HFF-Myc (cell line): ENCODE measurements around the gene ABCD4.

Experiments
- DNase-seq: peaks from one replicate; pipeline ENCODE4 v3.0.0-alpha.2; 2011; ENCODE audit warnings: low read depth; ENCODE audit errors: extremely low read depth
- H3K4me3 ChIP-seq: replicated peaks from 2 replicates; pipeline ENCODE4 v1.5.1; 2011; ENCODE audit warnings: low read depth, mild to moderate bottlenecking, control low read depth, low read length
- TF ChIP-seq, protein P1 (sequence below): IDR thresholded peaks from 2 replicates; pipeline ENCODE4 v1.5.1; 2012; ENCODE audit warnings: mild to moderate bottlenecking, low read depth, low read length, control low read depth; ENCODE audit errors: missing control alignments

ABCD4 gene

DNA sequence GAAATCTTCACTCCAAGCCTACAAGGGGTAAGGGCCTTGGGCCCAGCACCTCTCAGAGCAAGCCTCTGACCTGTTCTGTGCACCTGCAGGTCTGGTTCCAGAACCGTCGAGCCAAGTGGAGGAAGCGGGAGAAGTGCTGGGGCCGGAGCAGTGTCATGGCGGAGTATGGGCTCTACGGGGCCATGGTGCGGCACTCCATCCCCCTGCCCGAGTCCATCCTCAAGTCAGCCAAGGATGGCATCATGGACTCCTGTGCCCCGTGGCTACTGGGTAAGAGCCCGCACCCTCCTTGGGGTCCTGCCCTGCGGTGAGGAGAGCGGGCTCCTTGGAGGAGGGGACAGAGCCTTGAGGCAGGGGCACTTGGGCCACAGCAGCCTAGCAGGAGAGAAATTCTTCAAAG is 43.2 kb downstream of the ABCD4 start:
- no peak for DNase-seq
- TF ChIP-seq, protein P1, sequence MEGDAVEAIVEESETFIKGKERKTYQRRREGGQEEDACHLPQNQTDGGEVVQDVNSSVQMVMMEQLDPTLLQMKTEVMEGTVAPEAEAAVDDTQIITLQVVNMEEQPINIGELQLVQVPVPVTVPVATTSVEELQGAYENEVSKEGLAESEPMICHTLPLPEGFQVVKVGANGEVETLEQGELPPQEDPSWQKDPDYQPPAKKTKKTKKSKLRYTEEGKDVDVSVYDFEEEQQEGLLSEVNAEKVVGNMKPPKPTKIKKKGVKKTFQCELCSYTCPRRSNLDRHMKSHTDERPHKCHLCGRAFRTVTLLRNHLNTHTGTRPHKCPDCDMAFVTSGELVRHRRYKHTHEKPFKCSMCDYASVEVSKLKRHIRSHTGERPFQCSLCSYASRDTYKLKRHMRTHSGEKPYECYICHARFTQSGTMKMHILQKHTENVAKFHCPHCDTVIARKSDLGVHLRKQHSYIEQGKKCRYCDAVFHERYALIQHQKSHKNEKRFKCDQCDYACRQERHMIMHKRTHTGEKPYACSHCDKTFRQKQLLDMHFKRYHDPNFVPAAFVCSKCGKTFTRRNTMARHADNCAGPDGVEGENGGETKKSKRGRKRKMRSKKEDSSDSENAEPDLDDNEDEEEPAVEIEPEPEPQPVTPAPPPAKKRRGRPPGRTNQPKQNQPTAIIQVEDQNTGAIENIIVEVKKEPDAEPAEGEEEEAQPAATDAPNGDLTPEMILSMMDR, result no peak
- H3K4me3 ChIP-seq, result no peak overlapping the region

DNA sequence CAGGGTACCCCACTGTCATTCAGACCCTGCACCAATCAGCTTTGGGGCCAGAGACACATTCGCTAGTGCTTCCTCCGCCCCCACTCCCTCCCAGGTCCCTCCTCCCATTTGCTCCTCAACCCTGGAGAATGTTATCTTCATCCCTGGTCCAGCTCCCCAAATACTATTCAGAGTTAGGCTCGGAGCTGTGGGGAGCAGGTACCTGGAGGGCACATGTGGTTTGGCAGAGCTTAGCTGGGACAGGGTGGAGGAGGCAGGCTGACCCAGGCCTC is 44.0 kb downstream of the ABCD4 start:
- H3K4me3 ChIP-seq, result no peak overlapping the region
- TF ChIP-seq, protein P1, result no peak
- DNase-seq, result no peak

DNA sequence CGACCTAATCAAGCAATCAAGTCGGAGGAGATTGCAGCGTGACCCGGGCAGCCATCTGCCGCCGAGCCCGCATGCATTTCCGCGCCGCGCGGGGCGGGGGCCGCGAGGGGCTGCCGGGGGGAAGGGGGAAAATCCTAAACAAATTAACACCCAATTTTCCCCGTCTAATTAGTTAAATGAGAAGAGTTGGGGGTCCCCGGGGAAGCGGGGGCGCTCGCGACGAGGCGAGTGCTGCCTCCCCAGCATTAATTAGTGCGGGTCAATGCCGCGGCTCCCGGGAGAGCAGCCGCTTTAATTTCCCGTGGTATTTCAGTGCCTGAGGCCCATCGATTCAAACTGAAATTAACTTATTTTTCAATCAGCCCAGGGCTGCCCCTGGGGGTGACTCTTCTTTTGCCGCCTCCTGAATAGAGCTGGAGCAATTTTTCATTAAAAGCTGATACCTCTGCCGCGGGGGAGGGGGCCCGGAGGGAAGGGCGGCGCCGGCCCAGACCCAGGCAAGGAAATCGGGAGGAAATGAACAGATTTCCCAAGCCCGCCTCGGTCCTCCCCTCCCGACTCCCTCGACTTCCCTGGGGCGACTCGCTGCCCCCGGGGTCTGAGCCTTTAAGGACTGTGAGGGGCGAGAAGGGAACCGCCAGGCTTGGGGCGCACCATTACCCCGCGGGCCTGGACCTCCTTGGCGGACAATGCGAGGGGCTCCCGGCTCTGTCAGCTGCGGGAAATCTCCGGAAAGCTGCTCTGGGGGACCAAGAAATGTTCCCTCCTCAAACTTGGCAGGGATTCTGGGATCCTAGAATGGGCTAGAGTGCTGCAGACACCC is 44.6 kb downstream of the ABCD4 start:
- DNase-seq, result no peak
- H3K4me3 ChIP-seq, result peak overlapping the region; percentile 47
- TF ChIP-seq, protein P1, result no peak

DNA sequence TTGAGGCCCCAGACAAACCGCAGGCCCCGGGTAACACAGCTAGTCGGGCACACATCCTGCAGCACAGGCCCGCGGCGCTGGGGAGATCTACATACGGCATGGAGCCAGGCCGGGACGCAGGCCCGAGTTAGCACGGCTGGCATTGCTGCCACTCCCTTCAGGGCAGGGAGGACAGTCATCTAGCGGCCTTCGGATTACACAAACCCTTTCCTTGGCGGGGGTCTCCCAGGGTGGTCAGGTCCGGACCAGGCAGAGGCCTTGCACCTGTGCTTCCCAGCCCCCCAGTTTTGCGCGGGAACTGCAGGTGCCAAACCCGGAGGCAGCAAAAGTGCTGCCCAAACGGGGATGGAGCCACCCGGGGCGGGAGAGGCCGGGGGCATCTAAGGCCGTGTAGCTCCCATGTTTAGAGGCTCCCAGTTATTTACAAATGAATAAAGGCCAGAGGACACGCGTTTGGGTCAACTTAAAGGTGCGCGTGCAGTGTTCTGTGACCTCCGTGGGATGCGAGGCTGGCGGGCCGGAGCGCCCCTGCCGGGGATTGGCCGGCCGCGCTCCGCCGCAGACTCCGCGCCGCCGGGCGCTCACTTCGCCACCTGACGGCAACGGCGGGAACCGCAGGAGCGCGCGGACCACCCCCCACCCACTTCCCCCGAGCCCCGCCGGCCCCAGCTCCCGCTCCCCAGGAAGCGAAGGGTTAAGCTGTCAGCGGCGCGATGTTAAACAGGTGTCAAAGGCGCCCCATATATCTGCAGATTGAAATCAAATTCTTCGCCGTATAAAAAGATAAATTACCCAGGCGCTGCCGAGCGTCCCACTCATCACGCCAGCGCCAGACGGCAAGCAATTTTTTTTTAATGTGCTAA is 45.4 kb downstream of the ABCD4 start:
- peak overlapping the region; percentile 47 for H3K4me3 ChIP-seq
- TF ChIP-seq, protein P1, result peak; percentile 76
- no peak for DNase-seq

DNA sequence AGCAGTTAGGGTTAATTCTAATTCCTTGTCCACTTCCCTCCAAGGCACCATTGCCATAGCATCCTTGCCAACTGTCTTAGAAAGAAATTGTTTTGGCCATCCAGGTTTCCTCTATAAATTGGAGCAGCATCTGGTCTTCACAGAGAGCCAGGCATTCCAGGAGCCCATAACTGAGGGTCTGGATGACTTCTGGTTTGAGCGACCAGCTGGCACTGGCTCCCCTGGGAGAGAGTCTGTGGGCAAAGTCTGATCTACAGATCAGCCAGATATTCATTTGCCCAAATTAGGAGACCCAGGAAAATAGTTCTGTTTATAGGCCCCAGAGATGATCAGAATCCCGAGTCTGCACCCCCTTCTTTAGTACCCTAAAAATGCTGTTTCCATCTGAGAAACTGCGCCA is 47.5 kb downstream of the ABCD4 start:
- H3K4me3 ChIP-seq, result no peak overlapping the region
- DNase-seq, result no peak
- TF ChIP-seq, protein P1, result no peak

DNA sequence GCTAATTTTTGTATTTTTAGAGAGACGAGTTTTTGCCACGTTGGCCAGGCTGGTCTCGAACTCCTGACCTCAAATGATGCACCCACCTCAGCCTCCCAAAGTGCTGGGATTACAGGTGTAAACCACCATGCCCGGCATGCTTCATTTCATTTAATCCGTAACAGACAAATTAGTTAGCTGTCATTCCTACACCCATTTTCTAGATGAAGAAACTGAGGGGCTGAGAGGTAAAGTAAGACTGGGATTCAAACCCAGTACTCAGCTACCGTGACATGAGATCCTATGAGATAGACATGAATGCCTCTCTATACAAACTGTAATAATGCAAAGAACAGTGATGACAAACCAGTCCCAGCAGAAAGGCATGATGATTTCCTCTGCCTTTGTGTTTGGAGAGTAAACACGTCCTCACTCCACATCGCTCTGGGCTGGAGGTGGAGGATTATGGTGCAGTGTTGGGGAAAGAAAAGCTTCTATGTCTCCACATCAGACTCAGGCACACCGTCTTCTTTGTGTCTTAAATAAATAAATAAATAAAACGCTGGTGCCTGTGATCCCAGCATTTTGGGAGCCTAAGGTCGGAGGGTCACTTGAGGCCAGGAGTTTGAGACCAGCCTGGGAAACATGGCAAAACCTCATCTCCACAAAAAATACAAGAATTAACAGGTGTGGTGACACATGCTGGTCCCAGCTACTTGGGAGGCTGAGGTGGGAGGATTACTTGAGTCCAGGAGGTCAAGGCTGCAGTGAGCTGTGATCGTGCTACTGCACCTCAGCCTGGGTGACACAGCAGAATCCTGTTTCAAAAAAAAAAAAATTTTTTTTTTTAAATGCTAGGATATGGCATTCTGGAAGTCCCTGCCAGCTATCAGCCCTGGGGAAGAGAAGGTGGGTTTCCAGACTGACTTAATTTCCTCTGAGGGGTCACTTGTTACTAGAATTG is 53.0 kb downstream of the ABCD4 start:
- TF ChIP-seq, protein P1, result no peak

More for the DNA sequence above, 53.0 kb downstream of the ABCD4 start:
- no peak for DNase-seq
- H3K4me3 ChIP-seq, result no peak overlapping the region
